HG03378 (cell line): ENCODE measurements around the gene NID1.
"Not testable (repeated sequence)": the region's sequence is repeated elsewhere in the genome, so short reads cannot be mapped to it uniquely, and the experiment has no call there.

ENCODE experiments used
- ATAC-seq: cut with Tn5 transposase; IDR thresholded peaks from one replicate; pipeline ENCODE4 v1.9.1; 2021; ENCODE audit warnings: mild to moderate bottlenecking, moderate library complexity; ENCODE audit not compliant: unreplicated experiment

Gene NID1

GRCh38 chr1:236002025-236002390, 62.9 kb downstream of the NID1 start:
- no peak for ATAC-seq

GRCh38 chr1:236000781-236001180, 64.1 kb downstream of the NID1 start:
- ATAC-seq: no peak

- ATAC-seq: peak; percentile 83
These were observed 65.5 kb downstream of the NID1 start for GRCh38 chr1:235999259-235999925.

- ATAC-seq: peak; percentile 31
These were observed 66.1 kb downstream of the NID1 start for GRCh38 chr1:235998812-235999211.

- no peak for ATAC-seq
These were observed 67.0 kb downstream of the NID1 start for GRCh38 chr1:235997931-235998330.

GRCh38 chr1:235997049-235997448, 67.8 kb downstream of the NID1 start:
- ATAC-seq: no peak

- peak; percentile 30 for ATAC-seq
These were observed 68.7 kb downstream of the NID1 start for GRCh38 chr1:235996048-235996785.

- ATAC-seq: no peak
These were observed 69.4 kb downstream of the NID1 start for GRCh38 chr1:235995511-235995910.

GRCh38 chr1:235993652-235994051, 71.2 kb downstream of the NID1 start:
- no peak for ATAC-seq

GRCh38 chr1:235992868-235993267, 72.0 kb downstream of the NID1 start:
- no peak for ATAC-seq

- ATAC-seq: no peak
These were observed 72.5 kb downstream of the NID1 start for GRCh38 chr1:235992346-235992745.

GRCh38 chr1:235990330-235990795, 74.5 kb downstream of the NID1 start:
- no peak for ATAC-seq

GRCh38 chr1:235989105-235989504, 75.8 kb downstream of the NID1 start:
- ATAC-seq: no peak

- ATAC-seq: peak; percentile 46
These were observed 78.0 kb downstream of the NID1 start for GRCh38 chr1:235986869-235987268.

GRCh38 chr1:235984041-235984825, 80.7 kb downstream of the NID1 start:
- ATAC-seq: no peak

GRCh38 chr1:235980976-235981375, 83.9 kb downstream of the NID1 start:
- ATAC-seq: no peak

- no peak for ATAC-seq
These were observed 85.1 kb downstream of the NID1 start for GRCh38 chr1:235979716-235980333.

- ATAC-seq: no peak
These were observed 85.7 kb downstream of the NID1 start for GRCh38 chr1:235979176-235979575.

GRCh38 chr1:235976490-235976889, 88.4 kb downstream of the NID1 start:
- no peak for ATAC-seq

- no peak for ATAC-seq
These were observed 90.3 kb downstream of the NID1 start for GRCh38 chr1:235974616-235975015.

GRCh38 chr1:235972691-235973090, 92.2 kb downstream of the NID1 start:
- not testable (repeated sequence) for ATAC-seq
